Neural cell (in vitro differentiated cells): ENCODE data around the gene VAV3. TPM values are rescaled to one million over a fixed set of nuclear protein-coding genes. Genes with fewer than 3 reads are reported as not detected.
"Not testable (repeated sequence)": the region's sequence is repeated elsewhere in the genome, so short reads cannot be mapped to it uniquely, and the experiment has no call there.

Experiments
- H2AFZ ChIP-seq: fragments of 200-600, 300-800 bp; sonication (generic), shearing (Covaris generic); 2 replicates; pipeline ENCODE4 v1.6.0; 2014; ENCODE audit warnings: low read depth, mild to moderate bottlenecking, antibody characterized with exemption, low read length, moderate library complexity
- H3F3A ChIP-seq: fragments of 200-600 bp; shearing (Covaris generic); 2 replicates; pipeline ENCODE4 v1.6.1; 2016; ENCODE audit warnings: mild to moderate bottlenecking, moderate library complexity, mixed read lengths, antibody characterized with exemption, low read length; ENCODE audit not compliant: insufficient read depth, poor library complexity, severe bottlenecking
- H3K27ac ChIP-seq: fragments of 200-600, 300-800 bp; sonication (generic), shearing (Covaris generic); 2 replicates; pipeline ENCODE4 v1.5.1; 2014; ENCODE audit warnings: mild to moderate bottlenecking, low read length, moderate library complexity
- H3K27me3 ChIP-seq: fragments of 300-800, 200-600 bp; sonication (generic), shearing (Covaris generic); 2 replicates; pipeline ENCODE4 v1.6.0; 2014; ENCODE audit warnings: mild to moderate bottlenecking, low read depth, low read length, moderate library complexity; ENCODE audit not compliant: insufficient read depth
- H3K36me3 ChIP-seq: fragments of 300-800, 200-600 bp; sonication (generic), shearing (Covaris generic); 2 replicates; pipeline ENCODE4 v1.5.1; 2014; ENCODE audit warnings: mild to moderate bottlenecking, antibody characterized with exemption, low read length, moderate library complexity; ENCODE audit not compliant: insufficient read depth
- H3K4me2 ChIP-seq: fragments of 300-800, 200-600 bp; sonication (generic), shearing (Covaris generic); 2 replicates; pipeline ENCODE4 v1.6.0; 2014; ENCODE audit warnings: mild to moderate bottlenecking, low read length
- H3K4me3 ChIP-seq: fragments of 300-800, 200-600 bp; sonication (generic), shearing (Covaris generic); 2 replicates; pipeline ENCODE4 v1.5.1; 2014; ENCODE audit warnings: mild to moderate bottlenecking, low read length, moderate library complexity
- H3K79me2 ChIP-seq: fragments of 200-600 bp; shearing (Covaris generic); replicated peaks from 2 replicates; pipeline ENCODE4 v1.6.0; 2014; ENCODE audit warnings: mild to moderate bottlenecking, low read length, moderate library complexity; ENCODE audit not compliant: insufficient read depth
- H3K9ac ChIP-seq: fragments of 300-800, 200-600 bp; sonication (generic), shearing (Covaris generic); 2 replicates; pipeline ENCODE4 v1.6.1; 2016; ENCODE audit warnings: mild to moderate bottlenecking, low read length, mixed read lengths
- H3K9me2 ChIP-seq: fragments of 200-600 bp; shearing (Covaris generic); 2 replicates; pipeline ENCODE4 v1.6.1; 2016; ENCODE audit warnings: mild to moderate bottlenecking, low read length, mixed read lengths; ENCODE audit not compliant: insufficient read depth
- H3K9me3 ChIP-seq: fragments of 200-600, 300-800 bp; sonication (generic), shearing (Covaris generic); 2 replicates; pipeline ENCODE4 v1.6.1; 2016; ENCODE audit warnings: mild to moderate bottlenecking, mixed run types, low read length, moderate library complexity, mixed read lengths
- H4K20me1 ChIP-seq: fragments of 200-600 bp; shearing (Covaris generic); 2 replicates; pipeline ENCODE4 v1.6.1; 2016; ENCODE audit warnings: mild to moderate bottlenecking, mixed run types; ENCODE audit not compliant: insufficient read depth
- CTCF ChIP-seq: fragments of 450-650 bp; IDR thresholded peaks from 2 replicates; pipeline ENCODE4 v1.5.1; 2014; ENCODE audit warnings: antibody characterized with exemption, mild to moderate bottlenecking, moderate library complexity; ENCODE audit not compliant: poor library complexity, severe bottlenecking
- EP300 ChIP-seq: fragments of 450-650 bp; conservative IDR thresholded peaks from 2 replicates; pipeline ENCODE4 v1.6.1; 2014; ENCODE audit warnings: antibody characterized with exemption, mild to moderate bottlenecking, moderate library complexity; ENCODE audit not compliant: poor library complexity, severe bottlenecking
- EZH2 ChIP-seq: fragments of 200-600, 300-800 bp; shearing (Covaris generic), sonication (generic); IDR thresholded peaks from 2 replicates; pipeline ENCODE4 v1.6.1; 2014; ENCODE audit warnings: antibody characterized with exemption, low read length, borderline replicate concordance, mild to moderate bottlenecking; ENCODE audit not compliant: insufficient read depth, poor library complexity, severe bottlenecking
- MXI1 ChIP-seq: fragments of 450-650 bp; conservative IDR thresholded peaks from 2 replicates; pipeline ENCODE4 v1.6.1; 2014; ENCODE audit warnings: antibody characterized with exemption, mild to moderate bottlenecking; ENCODE audit not compliant: poor library complexity, severe bottlenecking
- POLR2AphosphoS5 ChIP-seq: IDR thresholded peaks from 2 replicates; pipeline ENCODE4 v1.6.1; 2012
- RAD21 ChIP-seq: fragments of 450-650 bp; conservative IDR thresholded peaks from 2 replicates; pipeline ENCODE4 v1.6.1; 2014; ENCODE audit warnings: antibody characterized with exemption, mild to moderate bottlenecking, moderate library complexity
- REST ChIP-seq: IDR thresholded peaks from 2 replicates; pipeline ENCODE4 v1.6.1; 2012; ENCODE audit warnings: borderline replicate concordance
- SMC3 ChIP-seq: fragments of 450-650 bp; conservative IDR thresholded peaks from 2 replicates; pipeline ENCODE4 v1.6.1; 2014; ENCODE audit warnings: antibody characterized with exemption, mild to moderate bottlenecking, moderate library complexity; ENCODE audit not compliant: poor library complexity
- TAF1 ChIP-seq: IDR thresholded peaks from 2 replicates; pipeline ENCODE4 v1.6.1; 2012; ENCODE audit warnings: low read depth
- polyA plus RNA-seq: library from polyadenylated mRNA; depleted of rRNA; stranded (reverse); fragments of >200 nt; gene quantifications from 2 replicates; pipeline ENCODE4 v1.2.3, GENCODE V29; 2014

Gene VAV3
- polyA plus RNA-seq, 1 donor from 2014 or later = 7.6 TPM

GRCh38 chr1:107702946-107703571 is 261.9 kb downstream of the VAV3 start:
- Histone ChIP-seq H4K20me1 (no peaks in the 10 kb centered on the region), H3K4me3 (no peak overlapping the region), H3K27ac (no peak overlapping the region), H3K9ac (no peak overlapping the region), H3K9me3 (no peaks in the 10 kb centered on the region), H3K9me2 (no peaks in the 10 kb centered on the region), H3K79me2 (no peaks in the 10 kb centered on the region), H3F3A (no peaks in the 10 kb centered on the region), H2AFZ (no peak overlapping the region), H3K36me3 (no peaks in the 10 kb centered on the region), H3K27me3 (no peaks in the 10 kb centered on the region), H3K4me2 (no peak overlapping the region)
- TF ChIP-seq POLR2AphosphoS5 (no peak), TAF1 (no peak), EZH2 (no peak), EP300 (no peak)

GRCh38 chr1:107700651-107701050 is 264.3 kb downstream of the VAV3 start:
- not testable (repeated sequence) for H3K4me2 ChIP-seq, H3K9me3 ChIP-seq, H3F3A ChIP-seq, H3K36me3 ChIP-seq, H3K4me3 ChIP-seq, H2AFZ ChIP-seq, H3K9ac ChIP-seq, H3K27me3 ChIP-seq, H3K9me2 ChIP-seq, H3K27ac ChIP-seq, H3K79me2 ChIP-seq, H4K20me1 ChIP-seq

- no peaks in the 10 kb centered on the region for H3K9me2 ChIP-seq
- H3K9me3 ChIP-seq = no peaks in the 10 kb centered on the region
- H3K79me2 ChIP-seq = no peaks in the 10 kb centered on the region
- no peaks in the 10 kb centered on the region for H3F3A ChIP-seq
- H3K4me3 ChIP-seq = no peak overlapping the region
- no peaks in the 10 kb centered on the region for H3K36me3 ChIP-seq
- H3K27ac ChIP-seq = no peak overlapping the region
- no peak overlapping the region for H3K9ac ChIP-seq
- H4K20me1 ChIP-seq = no peaks in the 10 kb centered on the region
- H3K27me3 ChIP-seq = no peaks in the 10 kb centered on the region
- no peak overlapping the region for H2AFZ ChIP-seq
- TF ChIP-seq EZH2 (no peak), REST (no peak), EP300 (no peak), SMC3 (no peak), RAD21 (no peak), TAF1 (no peak), CTCF (no peak), POLR2AphosphoS5 (no peak), MXI1 (no peak)
- no peak overlapping the region for H3K4me2 ChIP-seq
These were observed 266.8 kb downstream of the VAV3 start for GRCh38 chr1:107698161-107698560.
